H9 (cell line): ENCODE results near the gene PFKFB2. TPM values are rescaled to one million over a fixed set of nuclear protein-coding genes. Genes with fewer than 3 reads are reported as not detected.

Experiments used
- DNase-seq: peaks from one replicate; pipeline ENCODE4 v3.0.0-alpha.2; 2017
- H2AFZ ChIP-seq: one replicate; pipeline ENCODE4 v1.6.1; 2013; ENCODE audit warnings: mild to moderate bottlenecking, low read length, control low read depth, moderate library complexity
- H2AK5ac ChIP-seq: 2 replicates; pipeline ENCODE4 v1.6.1; 2013; ENCODE audit warnings: low read length, control low read depth, mixed read lengths; ENCODE audit not compliant: insufficient read length
- H2BK120ac ChIP-seq: one replicate; pipeline ENCODE4 v1.6.1; 2013; ENCODE audit warnings: low read depth, mild to moderate bottlenecking, low read length, control low read depth, inconsistent platforms; ENCODE audit not compliant: poor library complexity, severe bottlenecking
- H2BK12ac ChIP-seq: 2 replicates; pipeline ENCODE4 v1.6.1; 2013; ENCODE audit warnings: low read length, control low read depth, mixed read lengths, low read depth; ENCODE audit not compliant: insufficient read length
- H2BK15ac ChIP-seq: 2 replicates; pipeline ENCODE4 v1.6.1; 2013; ENCODE audit warnings: low read depth, low read length, control low read depth
- H2BK20ac ChIP-seq: one replicate; pipeline ENCODE4 v1.6.1; 2013; ENCODE audit warnings: low read depth, mild to moderate bottlenecking, low read length, control low read depth, inconsistent platforms; ENCODE audit not compliant: poor library complexity, severe bottlenecking
- H2BK5ac ChIP-seq: 2 replicates; pipeline ENCODE4 v1.6.1; 2013; ENCODE audit warnings: low read length, control low read depth, mixed read lengths; ENCODE audit not compliant: insufficient read length
- H3K14ac ChIP-seq: 2 replicates; pipeline ENCODE4 v1.6.1; 2013; ENCODE audit warnings: low read length, control low read depth; ENCODE audit not compliant: insufficient read depth
- H3K18ac ChIP-seq: 2 replicates; pipeline ENCODE4 v1.6.1; 2013; ENCODE audit warnings: low read depth, mild to moderate bottlenecking, mixed read lengths, low read length, control low read depth; ENCODE audit not compliant: insufficient read length
- H3K23ac ChIP-seq: 2 replicates; pipeline ENCODE4 v1.6.1; 2013; ENCODE audit warnings: low read length, control low read depth, mixed read lengths, low read depth; ENCODE audit not compliant: insufficient read length
- H3K23me2 ChIP-seq: 2 replicates; pipeline ENCODE4 v1.6.1; 2013; ENCODE audit warnings: low read depth, mild to moderate bottlenecking, mixed read lengths, low read length, control low read depth; ENCODE audit not compliant: insufficient read length, poor library complexity, severe bottlenecking
- H3K27ac ChIP-seq: 2 replicates; pipeline ENCODE4 v1.5.1; 2013; ENCODE audit warnings: low read length, control low read depth, mixed read lengths, low read depth; ENCODE audit not compliant: insufficient read length
- H3K27me3 ChIP-seq: 2 replicates; pipeline ENCODE4 v1.6.1; 2013; ENCODE audit warnings: low read length, control low read depth, inconsistent platforms; ENCODE audit not compliant: insufficient read depth
- H3K4ac ChIP-seq: 2 replicates; pipeline ENCODE4 v1.6.1; 2013; ENCODE audit warnings: low read depth, mild to moderate bottlenecking, control low read depth, inconsistent platforms, low read length, moderate library complexity
- H3K4me1 ChIP-seq: 2 replicates; pipeline ENCODE4 v1.6.1; 2013; ENCODE audit warnings: low read length, control low read depth, inconsistent platforms; ENCODE audit not compliant: insufficient read depth
- H3K4me2 ChIP-seq: 2 replicates; pipeline ENCODE4 v1.6.1; 2013; ENCODE audit warnings: low read length, control low read depth, mixed read lengths; ENCODE audit not compliant: insufficient read length, insufficient read depth
- H3K56ac ChIP-seq: 2 replicates; pipeline ENCODE4 v1.6.1; 2013; ENCODE audit warnings: low read depth, mild to moderate bottlenecking, mixed read lengths, low read length, control low read depth; ENCODE audit not compliant: insufficient read length
- H3K79me1 ChIP-seq: 2 replicates; pipeline ENCODE4 v1.6.1; 2013; ENCODE audit warnings: low read depth, mild to moderate bottlenecking, moderate library complexity, low read length, control low read depth, inconsistent platforms; ENCODE audit not compliant: insufficient read depth, poor library complexity, severe bottlenecking
- H3K79me2 ChIP-seq: 2 replicates; pipeline ENCODE4 v1.6.1; 2013; ENCODE audit warnings: low read length, control low read depth, inconsistent platforms; ENCODE audit not compliant: insufficient read depth
- H3K9ac ChIP-seq: 2 replicates; pipeline ENCODE4 v1.6.1; 2013; ENCODE audit warnings: low read length, control low read depth, mixed read lengths; ENCODE audit not compliant: insufficient read length; ENCODE audit errors: extremely low read depth
- H3K9me3 ChIP-seq: one replicate; pipeline ENCODE4 v1.6.1; 2013; ENCODE audit warnings: low read depth, low read length, inconsistent platforms; ENCODE audit not compliant: control insufficient read depth
- H3T11ph ChIP-seq: one replicate; pipeline ENCODE4 v1.6.1; 2013; ENCODE audit warnings: mild to moderate bottlenecking, low read length, control low read depth, inconsistent platforms
- H4K20me1 ChIP-seq: one replicate; pipeline ENCODE4 v1.6.1; 2013; ENCODE audit not compliant: control insufficient read depth, insufficient read length, insufficient read depth
- H4K5ac ChIP-seq: 2 replicates; pipeline ENCODE4 v1.6.1; 2013; ENCODE audit warnings: low read depth, mild to moderate bottlenecking, mixed read lengths, low read length, control low read depth; ENCODE audit not compliant: insufficient read length
- H4K8ac ChIP-seq: replicated peaks from 2 replicates; pipeline ENCODE4 v1.6.1; 2013; ENCODE audit warnings: low read length, control low read depth, mixed read lengths, low read depth; ENCODE audit not compliant: insufficient read length
- H4K91ac ChIP-seq: 2 replicates; pipeline ENCODE4 v1.6.1; 2013; ENCODE audit warnings: low read depth, mild to moderate bottlenecking, moderate library complexity, mixed read lengths, low read length, control low read depth; ENCODE audit not compliant: insufficient read length
- H3K27ac Mint-ChIP-seq, 3 experiments: 2 replicates in 2 of 3; 3 replicates in 1 of 3; pipeline ENCODE4 v1.8.0; 2020 to 2021; ENCODE audit warnings: mixed read lengths in 3 of 3, mild to moderate bottlenecking in 1 of 3, moderate library complexity in 1 of 3
- H3K27me3 Mint-ChIP-seq: 2 replicates; pipeline ENCODE4 v1.8.0; 2021; ENCODE audit warnings: low read depth, mild to moderate bottlenecking, moderate library complexity, mixed read lengths
- H3K36me3 Mint-ChIP-seq, 3 experiments: 2 replicates in 2 of 3; 3 replicates in 1 of 3; pipeline ENCODE4 v1.8.0; 2020 to 2021; ENCODE audit warnings: low read depth in 3 of 3, mixed read lengths in 3 of 3; ENCODE audit not compliant: insufficient read depth in 1 of 3
- H3K4me1 Mint-ChIP-seq, 2 experiments: 2 replicates each; pipeline ENCODE4 v1.8.0; 2020; ENCODE audit warnings: mixed read lengths in 2 of 2
- H3K4me3 Mint-ChIP-seq, 2 experiments: 2 replicates in 1 of 2; 3 replicates in 1 of 2; pipeline ENCODE4 v1.8.0; 2020 to 2021; ENCODE audit warnings: mild to moderate bottlenecking in 2 of 2, mixed read lengths in 2 of 2, moderate library complexity in 1 of 2
- H3K9me3 Mint-ChIP-seq, 2 experiments: 2 replicates in 1 of 2; 3 replicates in 1 of 2; pipeline ENCODE4 v1.8.0; 2020; ENCODE audit warnings: mild to moderate bottlenecking in 2 of 2, mixed read lengths in 2 of 2, moderate library complexity in 1 of 2
- CTCF ChIP-seq: fragments of 200-600 bp; sonication (generic); conservative IDR thresholded peaks from 3 replicates; pipeline ENCODE4 v1.8.0; 2021; ENCODE audit warnings: antibody characterized with exemption, mild to moderate bottlenecking
- WGBS: extraction: QIAGEN DNeasy Blood & Tissue Kit; methylation state at CpG from one replicate; pipeline ENCODE4 v1.1.7; 2013; ENCODE audit warnings: missing lambda C conversion rate, low lambda C conversion rate, mixed read lengths; ENCODE audit not compliant: insufficient read length; ENCODE audit errors: extremely low coverage; 5-methylcytosine and 5-hydroxymethylcytosine counted together
- total RNA-seq: library from RNA; stranded (reverse); gene quantifications from 2 replicates; pipeline ENCODE4 v1.2.1, GENCODE V29; 2021

Gene PFKFB2
- total RNA-seq, 1 experiment from 2014 or later = 14.6 TPM

GRCh38 chr1:207101720-207102119, 48.6 kb downstream of the PFKFB2 start:
- Histone ChIP-seq H4K8ac (no peak overlapping the region), H3K4me2 (no peak overlapping the region), H3K23ac (no peak overlapping the region), H2BK12ac (no peak overlapping the region), H2BK15ac (no peak overlapping the region), H3K9ac (no peak overlapping the region), H2AFZ (no peak overlapping the region), H2AK5ac (no peak overlapping the region), H2BK20ac (no peak overlapping the region), H3K27me3 (no peaks in the 10 kb centered on the region), H4K91ac (no peak overlapping the region), H3K14ac (no peak overlapping the region), H2BK5ac (no peak overlapping the region), H4K5ac (no peak overlapping the region), H3K27ac (no peak overlapping the region), H4K20me1 (no peaks in the 10 kb centered on the region), H2BK120ac (no peak overlapping the region), H3T11ph (no peak overlapping the region), H3K23me2 (no peaks in the 10 kb centered on the region), H3K9me3 (peaks cover 18% of the 10 kb centered on the region), H3K79me2 (no peaks in the 10 kb centered on the region), H3K79me1 (no peaks in the 10 kb centered on the region), H3K56ac (no peak overlapping the region), H3K4me1 (no peaks in the 10 kb centered on the region), H3K4ac (no peak overlapping the region), H3K18ac (no peak overlapping the region)
- no CpG with 5 or more reads among the region's 1 CpG for WGBS
- no peak for DNase-seq
- peaks cover 2% of the 10 kb centered on the region for H3K27me3 Mint-ChIP-seq
- H3K4me3 Mint-ChIP-seq = no peak overlapping the region
- peaks cover 0 to 9% (median 3%) of the 10 kb centered on the region in 3 experiments; a peak in 5 of 7 replicates for H3K36me3 Mint-ChIP-seq
- no peak overlapping the region for H3K27ac Mint-ChIP-seq
- H3K4me1 Mint-ChIP-seq = peaks cover under 1 to 2% of the 10 kb centered on the region in 2 experiments; a peak in 3 of 4 replicates
- H3K9me3 Mint-ChIP-seq = peaks cover 17 to 21% of the 10 kb centered on the region in 2 experiments
- no peak for TF ChIP-seq CTCF
